Measurements from ENCODE around the gene CDK5RAP2.

The CDK5RAP2 gene

GRCh38 chr9:120385606-120386389 is 194.2 kb downstream of the CDK5RAP2 start:
- peaks cover 10% of the 10 kb centered on the region for H3K4me1 ChIP-seq (ENCODE audit: control insufficient read depth, insufficient read depth, low read length)
- ChIA-PET POLR2A (no interaction called here), CTCF (interaction anchor here (1.2 kb wide), 1 partner anchor 91 kb away, joined by 4 read pairs; no protein-coding TSS in a partner anchor)
- no peak overlapping the region for H3K27ac ChIP-seq (ENCODE audit: extremely low read depth, low read depth, low read length)
- H3K36me3 ChIP-seq (ENCODE audit: control insufficient read depth in 2 of 2, insufficient read depth in 1 of 2, low read length in 2 of 2): peaks cover 0 to 30% of the 10 kb centered on the region in 2 experiments; a peak in 1 of 3 replicates
- TF ChIP-seq ZNF843 (tag by site-specific recombination; IDR thresholded peaks at IDR 0.05): no peak
- TF ChIP-seq ZNF174 (tag by site-specific recombination; IDR thresholded peaks at IDR 0.05): no peak
- no peak for TF ChIP-seq ZNF280C (tag by site-specific recombination; IDR thresholded peaks at IDR 0.05)
- no peak for TF ChIP-seq ZBTB48 (tag by site-specific recombination; IDR thresholded peaks at IDR 0.05)
- TF ChIP-seq ZNF639 (tag by site-specific recombination; IDR thresholded peaks at IDR 0.05): no peak
- no peak for TF ChIP-seq KLF7 (tag by site-specific recombination; IDR thresholded peaks at IDR 0.05; ENCODE audit: borderline replicate concordance)
- TF ChIP-seq SCRT1 (tag by site-specific recombination; IDR thresholded peaks at IDR 0.05; ENCODE audit: borderline replicate concordance): no peak
- no peak for TF ChIP-seq ZNF132 (tag by site-specific recombination; IDR thresholded peaks at IDR 0.05; ENCODE audit: borderline replicate concordance)
- no peak for TF ChIP-seq PRDM1 (tag by site-specific recombination; IDR thresholded peaks at IDR 0.05)
- TF ChIP-seq ZNF549 (tag by site-specific recombination; IDR thresholded peaks at IDR 0.05): no peak
- TF ChIP-seq ZNF140 (tag by site-specific recombination; IDR thresholded peaks at IDR 0.05): no peak
- no peak for TF ChIP-seq ZNF280D (tag by site-specific recombination; IDR thresholded peaks at IDR 0.05)
- no peak for TF ChIP-seq ZBTB44 (tag by site-specific recombination; IDR thresholded peaks at IDR 0.05)
- TF ChIP-seq ZNF555 (tag by site-specific recombination; conservative IDR thresholded peaks at IDR 0.05): no peak
- H3K4me3 ChIP-seq (ENCODE audit: low read depth, low read length): no peak overlapping the region
- H3K9me3 ChIP-seq (ENCODE audit: control insufficient read depth, insufficient read depth, low read depth, low read length): no peaks in the 10 kb centered on the region

GRCh38 chr9:120384925-120385272 is 195.1 kb downstream of the CDK5RAP2 start:
- H3K4me1 ChIP-seq (ENCODE audit: control insufficient read depth, insufficient read depth, low read length): peaks cover 10% of the 10 kb centered on the region
- CTCF ChIA-PET: no interaction called here
- POLR2A ChIA-PET: no interaction called here
- no peaks in the 10 kb centered on the region for H3K9me3 ChIP-seq (ENCODE audit: control insufficient read depth, insufficient read depth, low read depth, low read length)
- no peak overlapping the region for H3K27ac ChIP-seq (ENCODE audit: extremely low read depth, low read depth, low read length)
- H3K4me3 ChIP-seq (ENCODE audit: low read depth, low read length): no peak overlapping the region
- TF ChIP-seq ZNF549 (tag by site-specific recombination; IDR thresholded peaks at IDR 0.05) (no peak), ZNF837 (tag by site-specific recombination; IDR thresholded peaks at IDR 0.05) (no peak), ZNF623 (tag by site-specific recombination; IDR thresholded peaks at IDR 0.05) (peak; percentile 86)
- H3K36me3 ChIP-seq (ENCODE audit: control insufficient read depth in 2 of 2, insufficient read depth in 1 of 2, low read length in 2 of 2): peaks cover 0 to 21% of the 10 kb centered on the region in 2 experiments; a peak in 1 of 3 replicates
